GM19239 (cell line): ENCODE measurements around the gene IGSF23.
"Not testable (repeated sequence)": the region's sequence is repeated elsewhere in the genome, so short reads cannot be mapped to it uniquely, and the experiment has no call there.

Source experiments
- DNase-seq: peaks from one replicate; pipeline ENCODE4 v3.0.0; 2011; ENCODE audit warnings: low spot score; ENCODE audit not compliant: insufficient read length
- FAIRE-seq: peaks from 2 replicates; lab custom pipeline; 2011; peaks lifted over from hg19 to GRCh38; lab: Jason Lieb, UNC

IGSF23 gene

DNA sequence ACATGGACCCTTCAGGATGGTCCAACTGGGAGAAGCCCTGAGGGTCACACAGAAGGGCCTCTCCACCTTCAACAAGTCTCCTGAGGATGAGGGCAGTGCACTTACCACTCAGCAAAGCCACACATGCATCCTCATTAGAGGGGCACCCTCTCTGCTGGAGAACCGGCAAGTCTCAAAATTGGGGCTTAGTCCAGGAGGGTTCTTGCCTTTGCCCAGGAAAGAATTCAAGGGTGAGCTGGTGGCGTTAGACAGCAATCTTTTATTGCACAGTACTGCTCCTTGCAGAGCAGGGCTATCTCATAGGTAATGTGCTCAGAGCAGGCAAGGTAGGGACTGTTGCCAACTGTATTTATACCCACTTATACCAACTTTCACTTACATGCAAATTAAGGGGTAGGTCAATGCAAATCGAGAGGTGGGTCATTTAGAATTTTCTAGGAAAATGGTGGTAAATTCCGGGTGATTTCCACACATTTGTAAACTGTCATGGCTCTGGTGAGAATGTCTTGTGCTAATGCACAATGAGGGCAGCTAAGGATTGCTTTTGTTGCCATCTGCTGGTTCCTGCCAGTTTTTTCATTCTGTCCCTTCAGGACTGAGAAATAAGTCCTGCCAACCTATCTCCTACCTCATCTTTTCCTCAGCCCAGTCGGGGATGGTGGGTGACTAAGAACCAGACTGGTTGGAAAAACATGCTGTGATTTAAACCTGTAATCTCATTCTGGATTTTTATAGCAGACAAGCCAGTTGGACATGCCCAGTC is 27.8 kb upstream of the IGSF23 start:
- DNase-seq: no peak
- no peak for FAIRE-seq

DNA sequence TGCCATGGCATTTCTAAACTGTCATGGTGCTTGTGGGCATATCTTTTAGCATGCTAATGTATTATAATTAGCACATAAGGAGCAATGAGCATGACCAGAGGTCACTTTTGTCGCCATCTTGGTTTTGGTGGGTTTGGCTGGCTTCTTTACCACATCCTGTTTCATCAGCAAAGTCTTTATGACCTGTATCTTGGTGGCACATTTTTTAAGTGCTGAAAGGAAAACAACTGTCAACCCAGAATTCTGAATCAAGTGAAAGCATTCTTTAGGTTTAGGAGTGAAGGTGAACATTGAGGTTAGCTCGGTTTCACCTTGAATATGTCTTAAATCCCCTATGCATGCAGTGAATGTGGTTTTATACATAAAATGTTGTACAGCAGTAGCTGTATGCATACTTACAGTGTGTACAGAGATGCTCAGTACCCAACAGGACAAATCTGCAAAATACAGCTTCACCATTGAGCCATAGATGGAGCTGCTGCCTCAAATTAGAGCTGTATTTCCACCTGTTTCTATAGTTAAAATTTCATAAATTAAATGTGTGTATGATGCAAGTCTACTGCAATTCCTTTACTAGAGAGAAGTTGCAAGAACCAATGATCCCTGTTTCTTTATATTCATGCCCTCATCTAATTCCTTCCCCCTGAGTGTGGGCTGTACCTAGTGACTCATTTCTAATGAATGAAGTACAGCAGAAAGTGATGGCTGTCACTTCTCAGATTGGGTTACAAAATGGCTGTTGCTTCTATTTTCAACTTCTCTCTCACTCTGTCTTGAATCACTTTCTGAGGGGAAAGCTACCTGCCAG is 25.2 kb upstream of the IGSF23 start:
- no peak for DNase-seq
- FAIRE-seq: no peak

DNA sequence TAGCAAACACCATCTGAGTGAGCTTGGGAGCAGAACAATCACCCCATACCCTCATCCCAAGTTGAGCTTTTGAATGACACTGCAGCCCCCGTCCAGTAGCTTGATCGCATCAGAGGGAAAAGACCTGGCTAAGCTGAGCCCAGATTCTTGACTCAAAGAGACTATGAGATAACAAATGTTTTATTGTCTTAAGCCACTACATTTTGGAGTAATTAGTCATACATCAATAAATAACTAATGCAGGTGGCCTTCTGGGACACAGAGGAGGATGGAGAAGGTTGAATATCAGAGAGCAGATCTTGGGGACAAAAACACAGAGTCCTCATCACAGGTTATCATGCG is 24.6 kb upstream of the IGSF23 start:
- FAIRE-seq (no peak), DNase-seq (no peak)

DNA sequence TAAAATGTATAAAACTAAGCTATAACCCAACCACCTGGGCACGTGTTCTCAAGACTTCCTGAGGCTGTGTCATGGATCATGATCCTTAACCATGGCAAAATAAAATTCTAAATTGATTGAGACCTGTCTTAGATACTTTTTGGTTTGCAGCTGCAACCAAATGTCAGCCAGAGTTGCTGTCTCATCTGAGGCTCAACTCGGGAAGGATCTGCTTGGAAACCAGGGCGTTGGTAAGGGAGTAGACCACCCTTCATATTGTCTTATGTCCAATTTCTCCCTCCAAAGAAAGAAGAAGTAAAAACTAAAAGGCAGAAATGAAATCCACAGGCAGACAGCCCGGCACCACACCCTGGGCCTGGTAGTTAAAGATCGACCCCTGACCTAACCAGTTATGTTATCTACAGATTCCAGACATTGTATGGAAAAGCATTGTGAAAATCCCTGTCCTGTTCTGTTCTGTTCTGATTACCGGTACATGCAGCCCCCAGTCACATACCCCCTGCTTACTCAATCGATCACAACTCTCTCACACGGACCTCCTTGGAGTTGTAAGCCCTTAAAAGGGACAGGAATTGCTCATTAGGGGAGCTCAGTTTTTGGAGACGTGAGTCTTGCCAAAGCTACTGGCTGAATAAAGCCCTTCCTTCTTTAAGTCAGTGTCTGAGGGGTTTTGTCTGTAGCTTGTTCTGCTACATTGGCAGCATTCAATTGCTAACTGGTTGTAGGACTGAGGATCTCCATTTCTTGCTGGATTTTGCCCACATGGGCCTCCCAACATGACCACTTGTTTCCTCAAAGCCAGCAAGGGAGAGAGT is 22.9 kb upstream of the IGSF23 start:
- FAIRE-seq (no peak), DNase-seq (no peak)

DNA sequence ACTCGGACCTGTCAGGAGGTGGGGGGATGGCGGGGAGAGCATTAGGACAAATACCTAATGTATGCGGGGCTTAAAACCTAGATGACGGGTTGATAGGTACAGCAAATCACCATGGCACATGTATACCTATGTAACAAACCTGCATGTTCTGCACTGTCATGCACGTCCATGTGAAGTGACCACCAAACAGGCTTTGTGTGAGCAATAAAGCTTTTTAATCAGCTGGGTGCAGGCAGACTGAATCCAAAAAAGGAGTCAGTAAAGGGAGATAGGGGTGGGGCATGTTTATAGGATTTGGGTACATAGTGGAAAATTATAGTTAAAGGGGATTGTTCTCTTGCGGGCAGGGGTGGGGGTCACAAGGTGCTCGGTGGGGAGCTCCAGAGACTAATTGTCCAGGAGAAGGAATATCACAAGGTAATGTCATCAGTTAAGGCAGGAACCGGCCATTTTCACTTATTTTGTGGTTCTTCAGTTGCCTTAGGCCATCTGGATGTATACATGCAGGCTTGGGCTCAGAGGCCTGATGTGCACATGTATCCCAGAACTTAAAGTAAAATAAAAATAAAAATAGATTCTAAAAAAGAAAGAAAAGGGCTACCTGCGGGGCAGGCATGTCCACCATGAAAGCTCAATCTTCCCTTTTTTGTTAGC is 21.9 kb upstream of the IGSF23 start:
- not testable (repeated sequence) for DNase-seq, FAIRE-seq

DNA sequence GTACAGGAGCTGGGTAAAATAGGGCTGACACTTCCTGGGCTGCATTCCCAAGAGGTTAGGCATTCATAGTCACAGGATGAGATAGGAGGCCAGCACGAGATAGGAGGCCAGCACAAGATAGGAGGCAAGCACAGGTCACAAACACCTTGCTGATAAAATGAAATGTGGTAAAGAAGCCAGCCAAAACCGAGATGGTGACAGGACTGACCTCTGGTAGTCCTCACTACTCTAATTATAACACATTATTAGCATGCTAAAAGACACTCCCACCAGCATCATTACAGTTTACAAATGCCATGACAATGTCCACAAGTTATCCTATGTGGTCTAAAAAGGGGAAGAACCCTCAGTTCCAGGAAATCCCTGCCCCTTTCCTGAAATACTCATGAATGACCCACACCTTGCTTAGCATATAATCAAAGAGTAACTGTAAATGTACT is 20.9 kb upstream of the IGSF23 start:
- FAIRE-seq: no peak

DNA sequence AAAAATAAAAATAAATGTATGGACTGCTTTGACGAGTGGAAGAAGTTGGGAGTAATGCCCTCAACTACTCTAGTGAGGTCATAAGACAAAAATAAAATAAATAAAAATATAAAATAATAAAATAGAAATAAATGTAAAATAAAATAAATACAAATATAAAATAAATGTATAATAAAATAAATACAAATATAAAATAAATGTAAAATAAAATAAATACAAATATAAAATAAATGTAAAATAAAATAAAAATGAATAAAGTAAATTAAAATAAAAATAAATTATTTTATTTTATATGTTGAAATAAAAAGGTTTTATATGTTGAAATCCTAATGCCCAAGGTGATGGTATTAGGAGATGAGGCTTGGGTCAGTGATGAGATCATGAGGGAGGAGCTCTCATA is 20.1 kb upstream of the IGSF23 start:
- FAIRE-seq: no peak

More for the DNA sequence above, 20.9 kb upstream of the IGSF23 start:
- no peak for DNase-seq

DNA sequence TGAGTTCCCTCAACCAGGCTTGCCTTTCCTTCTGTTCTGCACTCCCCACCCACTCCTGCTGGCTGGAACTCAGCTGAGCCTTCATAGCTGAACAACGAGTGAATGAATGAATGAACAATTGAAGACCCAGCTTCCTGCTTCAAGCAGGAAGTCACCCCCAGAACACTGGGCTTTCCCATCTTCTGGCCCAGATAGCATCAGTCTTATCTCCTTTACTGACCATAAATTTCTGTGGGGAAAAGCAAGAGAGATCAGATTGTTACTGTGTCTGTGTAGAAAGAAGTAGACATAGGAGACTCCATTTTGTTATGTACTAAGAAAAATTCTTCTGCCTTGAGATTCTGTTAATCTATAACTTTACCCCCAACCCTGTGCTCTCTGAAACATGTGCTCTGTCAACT is 19.5 kb upstream of the IGSF23 start:
- not testable (repeated sequence) for DNase-seq, FAIRE-seq

More for the DNA sequence above, 20.1 kb upstream of the IGSF23 start:
- DNase-seq: no peak

DNA sequence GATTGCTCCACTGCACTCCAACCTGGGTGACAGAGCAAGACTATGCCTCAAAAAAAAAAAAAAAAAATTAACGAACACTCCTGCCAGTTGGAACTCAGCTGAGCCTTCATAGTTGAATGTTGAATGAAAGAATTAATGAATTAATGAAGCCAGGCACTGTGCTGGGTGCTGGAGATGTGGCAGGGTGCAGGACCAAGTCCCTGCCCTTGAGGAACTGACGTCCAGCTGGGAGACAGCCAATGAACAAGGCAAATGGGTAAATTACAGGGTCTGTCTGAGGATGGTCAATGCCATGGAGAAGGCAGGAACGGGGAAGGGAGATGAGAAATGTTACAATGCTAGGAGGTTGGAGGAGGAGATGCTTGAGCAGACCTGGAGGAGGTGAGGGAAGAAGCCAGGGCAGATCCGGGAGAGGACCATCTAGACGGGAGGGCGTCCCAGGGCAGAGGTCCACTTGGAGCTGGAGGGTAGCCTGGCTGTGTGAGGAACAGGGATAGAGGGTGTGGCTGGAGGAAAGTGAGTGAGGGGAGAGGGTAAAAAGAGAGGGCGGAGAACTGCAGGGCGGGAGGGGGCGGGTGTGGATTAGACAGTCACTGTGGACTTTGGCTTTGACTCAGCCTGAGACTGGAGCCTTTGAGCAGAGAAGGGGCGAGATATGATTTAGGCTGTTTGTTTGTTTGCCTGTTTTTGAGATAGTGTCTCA is 16.8 kb upstream of the IGSF23 start:
- FAIRE-seq: no peak
- no peak for DNase-seq

DNA sequence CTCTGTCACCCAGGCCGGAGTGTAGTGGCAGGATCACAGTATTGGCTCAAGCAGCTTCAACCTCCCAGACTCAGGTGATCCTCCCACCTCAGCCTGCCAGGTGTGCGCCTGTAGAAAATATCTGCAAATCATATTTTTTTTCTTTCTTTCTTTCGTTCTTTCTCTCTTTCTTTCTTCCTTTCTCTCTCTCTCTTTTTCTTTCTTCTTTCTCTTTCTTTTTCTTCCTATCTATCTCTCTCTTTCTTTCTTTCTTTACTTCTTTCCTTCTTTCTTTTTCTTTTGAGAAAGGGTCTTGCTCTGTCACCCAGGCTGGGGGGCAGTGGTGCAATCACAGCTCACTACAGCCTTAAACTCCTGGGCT is 16.3 kb upstream of the IGSF23 start:
- DNase-seq (no peak), FAIRE-seq (no peak)

DNA sequence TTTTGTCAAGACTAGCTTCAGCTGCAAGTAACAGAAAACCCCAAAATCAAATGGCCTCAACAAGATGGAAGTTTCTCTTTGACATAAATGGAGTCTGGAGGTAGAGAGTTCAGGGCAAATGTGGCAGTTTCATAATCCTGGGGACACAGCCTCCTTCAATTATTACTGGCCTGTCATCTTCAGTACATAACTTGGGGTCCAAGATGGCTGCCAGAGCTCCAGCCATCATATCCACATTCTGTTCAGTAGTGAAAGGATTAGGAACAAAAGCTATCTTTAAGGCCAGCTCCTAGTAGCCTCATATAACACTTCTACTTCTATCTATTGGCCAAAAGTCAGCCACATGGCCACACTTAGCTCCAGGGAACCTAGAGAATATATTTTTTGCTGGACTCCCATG is 15.0 kb upstream of the IGSF23 start:
- no peak for DNase-seq
- FAIRE-seq: no peak

DNA sequence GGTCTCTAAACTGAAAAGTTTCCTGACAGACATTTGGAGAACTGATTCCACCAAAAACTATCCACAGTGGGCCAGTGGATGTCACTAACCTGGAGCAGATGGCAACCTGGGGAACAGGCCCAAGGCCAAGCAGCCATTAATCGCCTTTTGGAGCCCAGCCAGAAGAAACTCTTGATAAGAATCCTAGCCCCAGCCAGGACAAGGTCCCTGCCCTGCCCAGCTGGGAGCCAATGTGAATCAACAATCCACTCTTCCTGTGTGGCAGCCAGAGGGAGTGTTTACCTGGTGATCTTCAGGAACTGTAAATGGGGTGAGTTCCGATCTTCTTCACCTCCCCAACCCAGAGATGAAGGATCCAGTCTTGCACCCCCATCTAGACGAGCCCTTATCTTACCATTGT is 14.5 kb upstream of the IGSF23 start:
- FAIRE-seq: no peak
- DNase-seq: no peak

DNA sequence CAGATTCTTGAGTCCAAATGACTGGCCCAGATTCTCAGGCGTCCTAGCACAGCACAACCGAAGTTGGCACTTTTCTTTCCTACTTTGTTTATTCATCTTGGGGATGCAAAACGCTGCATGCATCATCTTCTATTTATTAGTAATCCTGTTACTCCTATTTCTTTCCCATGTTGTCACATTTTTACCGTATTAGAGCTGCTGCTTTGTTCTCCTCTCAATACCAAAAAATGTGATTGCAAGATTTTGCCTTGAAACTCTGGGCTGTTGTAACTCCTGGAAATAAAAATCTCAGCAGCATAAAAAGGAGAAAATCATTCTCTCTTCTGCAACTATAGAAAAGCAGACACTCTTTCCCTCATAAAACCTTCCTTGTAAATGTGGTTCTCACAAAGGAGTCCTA is 12.9 kb upstream of the IGSF23 start:
- no peak for DNase-seq
- FAIRE-seq: no peak

DNA sequence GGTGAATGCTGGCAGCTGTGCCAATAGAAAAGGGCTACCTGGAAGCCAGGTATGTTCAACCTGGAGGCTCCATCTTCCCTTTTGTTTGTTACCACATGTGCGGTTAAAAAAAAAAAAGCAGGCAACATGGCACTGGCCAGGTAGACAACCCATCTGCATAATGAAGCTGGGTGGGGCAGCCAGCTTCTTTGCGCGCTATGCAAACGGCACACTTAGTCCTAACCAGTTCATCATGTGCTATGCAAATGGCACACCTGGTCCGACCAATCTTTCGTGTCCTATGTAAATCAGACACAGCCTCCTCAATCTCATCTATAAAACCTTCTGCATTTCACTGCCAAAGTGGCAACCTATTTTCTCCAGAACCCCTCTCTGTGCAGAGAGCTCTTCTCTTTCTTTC is 11.3 kb upstream of the IGSF23 start:
- DNase-seq (no peak), FAIRE-seq (no peak)

DNA sequence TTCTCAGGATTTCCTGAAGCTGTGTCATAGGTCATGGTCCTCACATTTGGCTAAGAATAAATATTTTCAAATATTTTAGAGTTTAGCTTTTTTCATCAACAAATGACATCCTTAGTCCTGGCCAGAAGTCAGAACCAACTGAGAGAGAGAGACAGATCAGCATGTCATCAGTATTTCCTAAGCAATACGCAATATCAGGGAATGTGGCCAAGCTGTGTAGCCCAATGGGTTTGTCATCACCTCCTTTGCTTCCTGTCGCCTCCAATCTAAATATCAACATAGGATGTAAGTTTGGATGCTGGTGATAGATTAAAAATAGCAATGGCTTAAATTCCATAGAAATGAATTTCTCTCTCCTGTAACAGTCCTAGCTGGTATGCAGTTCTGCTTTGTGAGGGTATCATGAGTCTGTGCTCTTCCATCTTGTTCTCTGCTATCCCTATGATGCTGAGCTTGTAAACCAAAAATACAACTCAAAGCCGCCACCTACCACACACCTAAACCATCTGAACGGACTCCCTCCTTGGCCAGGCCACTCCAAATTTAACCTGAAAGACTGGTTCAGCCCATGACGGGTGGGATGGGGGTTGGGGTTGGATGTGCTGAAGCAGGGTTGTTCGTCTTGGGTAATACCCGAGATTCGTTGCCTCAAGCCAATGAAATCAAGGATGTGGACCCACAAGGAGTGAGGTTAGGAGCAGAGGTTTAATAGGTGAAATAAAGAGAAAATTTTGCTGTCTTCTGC is 10.0 kb upstream of the IGSF23 start:
- FAIRE-seq: no peak
- DNase-seq: no peak

DNA sequence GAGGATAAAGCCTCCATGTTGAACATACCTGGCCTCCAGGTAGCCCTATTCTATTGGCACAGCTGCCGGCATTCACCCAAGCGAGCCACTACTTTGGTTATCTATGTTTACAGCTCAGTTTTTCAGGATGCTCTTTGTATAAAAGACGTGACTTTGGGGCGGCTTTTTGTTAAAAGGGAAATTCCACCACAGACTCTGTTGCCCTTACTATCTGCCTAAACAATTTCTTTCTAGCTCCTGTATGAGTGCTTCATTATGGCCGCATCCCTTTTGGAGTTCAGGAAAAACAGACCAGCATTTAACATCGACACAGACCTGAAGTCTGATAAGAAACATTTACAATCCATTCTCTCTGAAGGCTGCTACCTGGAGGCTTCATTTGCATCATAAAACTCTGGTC is 9.1 kb upstream of the IGSF23 start:
- FAIRE-seq: no peak
- no peak for DNase-seq

DNA sequence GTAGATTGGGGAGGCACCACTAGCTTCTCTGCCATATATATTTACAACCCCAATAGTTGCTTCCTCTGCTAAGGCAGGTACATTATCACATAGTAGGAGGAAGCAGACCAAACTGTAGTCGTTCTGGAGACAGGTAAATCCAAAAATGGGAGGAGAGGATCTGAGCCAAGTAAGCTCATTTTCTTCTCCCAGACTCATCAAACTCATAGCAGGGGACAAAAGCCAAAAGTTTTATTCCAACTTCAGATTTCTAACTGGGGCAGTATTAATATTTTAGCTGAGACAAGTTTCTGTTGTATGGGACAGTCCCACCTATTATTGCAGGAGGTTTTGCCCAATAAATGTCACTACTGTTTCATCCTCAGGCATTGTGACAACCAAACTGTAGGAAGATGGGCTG is 7.8 kb upstream of the IGSF23 start:
- DNase-seq (no peak), FAIRE-seq (no peak)

DNA sequence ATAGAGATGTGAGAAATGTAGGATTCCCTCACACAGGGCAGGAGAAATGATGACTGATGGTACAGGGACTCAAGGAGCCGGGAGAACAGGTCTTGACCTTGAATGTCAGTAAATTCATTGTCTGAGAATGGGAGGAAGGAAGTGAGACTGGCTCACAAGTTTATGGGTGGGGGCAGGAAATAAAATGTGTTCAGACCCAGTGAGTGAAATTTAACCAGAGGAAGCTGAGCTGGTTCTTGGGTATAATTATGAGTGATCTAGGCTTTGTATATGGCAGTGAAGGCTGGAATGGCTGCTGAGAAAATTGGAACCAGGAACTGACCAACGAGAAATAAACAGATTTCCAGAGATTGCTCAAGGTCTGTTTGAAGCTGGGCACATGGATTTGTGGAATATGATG is 6.3 kb upstream of the IGSF23 start:
- FAIRE-seq: no peak
- no peak for DNase-seq

DNA sequence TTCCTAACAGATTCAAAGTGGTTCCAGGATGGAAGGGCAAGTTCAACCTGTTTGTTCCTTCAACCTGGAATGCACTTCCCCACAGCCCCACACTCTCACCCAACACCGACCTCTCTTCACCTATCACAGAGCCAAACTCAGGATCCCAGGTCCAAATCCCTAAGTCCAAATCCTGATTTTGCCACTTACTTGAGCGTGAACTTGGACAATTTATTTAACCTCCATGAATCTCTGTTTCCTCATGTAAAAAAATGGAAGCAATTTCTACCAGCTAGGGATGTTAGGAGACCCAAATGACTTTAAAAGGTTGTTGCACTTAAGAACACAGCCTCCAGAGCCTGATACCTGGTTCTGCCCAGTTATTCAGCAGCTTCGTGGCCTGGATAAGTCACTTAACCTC is 5.4 kb upstream of the IGSF23 start:
- no peak for DNase-seq
- no peak for FAIRE-seq
